Muscle layer of colon (tissue), 2 donors: ENCODE data around the gene AKAP13.

Experiments
- H3K27ac ChIP-seq: one replicate; pipeline ENCODE4 v1.7.0; 2013; ENCODE audit warnings: low read depth, mild to moderate bottlenecking, low read length, moderate library complexity
- H3K27me3 ChIP-seq, 2 donors: one replicate each; pipeline ENCODE4 v1.7.0; 2013; ENCODE audit warnings: low read length in 2 of 2, mild to moderate bottlenecking in 2 of 2; ENCODE audit not compliant: insufficient read depth in 2 of 2, control insufficient read depth in 1 of 2
- H3K36me3 ChIP-seq: one replicate; pipeline ENCODE4 v1.7.0; 2013; ENCODE audit warnings: mild to moderate bottlenecking, low read length; ENCODE audit not compliant: insufficient read depth
- H3K4me1 ChIP-seq: one replicate; pipeline ENCODE4 v1.7.0; 2013; ENCODE audit warnings: mild to moderate bottlenecking, low read length; ENCODE audit not compliant: insufficient read depth
- H3K4me3 ChIP-seq, 2 donors: one replicate each; pipeline ENCODE4 v1.7.0; 2013; ENCODE audit warnings: low read length in 2 of 2, low read depth in 1 of 2, mild to moderate bottlenecking in 1 of 2, moderate library complexity in 1 of 2
- H3K9ac ChIP-seq: one replicate; pipeline ENCODE4 v1.7.0; 2013; ENCODE audit warnings: low read length
- H3K9me3 ChIP-seq: one replicate; pipeline ENCODE4 v1.7.0; 2013; ENCODE audit warnings: mild to moderate bottlenecking, low read length
- donor health status: abdominal sarcoma.
- donor health status: Adenocarcinoma of cecum.

AKAP13 gene

DNA sequence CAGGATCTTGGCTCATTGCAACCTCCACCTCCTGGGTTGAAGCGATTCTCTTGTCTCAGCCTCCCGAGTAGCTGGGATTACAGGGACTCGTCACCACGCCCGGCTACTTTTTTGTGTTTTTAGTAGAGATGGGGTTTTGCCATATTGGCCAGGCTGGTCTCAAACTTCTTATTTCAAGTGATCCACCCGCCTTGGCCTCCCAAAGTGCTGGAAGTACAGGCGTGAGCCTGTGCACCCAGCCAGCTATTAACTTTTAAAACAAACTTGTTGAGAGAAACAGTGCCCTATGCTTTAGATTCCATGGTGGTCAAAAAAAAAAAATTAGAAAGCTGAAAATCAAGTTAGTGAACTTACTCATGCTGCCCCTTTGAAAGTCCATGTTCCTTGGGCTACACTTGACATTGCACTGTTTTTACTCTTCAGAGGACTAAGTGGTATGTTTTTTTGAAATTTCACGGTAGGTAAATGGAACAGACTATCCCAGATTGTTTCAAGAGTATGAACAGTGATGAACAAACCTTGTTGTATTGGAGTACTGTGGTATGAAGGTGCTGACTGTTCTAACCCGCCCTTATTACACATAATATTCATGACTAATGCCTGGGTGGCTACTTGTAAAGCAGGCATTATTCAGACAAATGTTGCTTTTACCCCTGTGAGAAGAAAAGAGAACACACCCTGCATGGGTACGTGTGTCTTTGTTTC, 207.5 kb downstream of the AKAP13 start:
- H3K9ac ChIP-seq, result no peak overlapping the region
- H3K4me1 ChIP-seq, result peaks cover 31% of the 10 kb centered on the region
- H3K36me3 ChIP-seq, result no peaks in the 10 kb centered on the region
- no peaks in the 10 kb centered on the region for H3K9me3 ChIP-seq
- H3K27me3 ChIP-seq, result no peaks in the 10 kb centered on the region
- no peak overlapping the region for H3K4me3 ChIP-seq
- no peak overlapping the region for H3K27ac ChIP-seq

DNA sequence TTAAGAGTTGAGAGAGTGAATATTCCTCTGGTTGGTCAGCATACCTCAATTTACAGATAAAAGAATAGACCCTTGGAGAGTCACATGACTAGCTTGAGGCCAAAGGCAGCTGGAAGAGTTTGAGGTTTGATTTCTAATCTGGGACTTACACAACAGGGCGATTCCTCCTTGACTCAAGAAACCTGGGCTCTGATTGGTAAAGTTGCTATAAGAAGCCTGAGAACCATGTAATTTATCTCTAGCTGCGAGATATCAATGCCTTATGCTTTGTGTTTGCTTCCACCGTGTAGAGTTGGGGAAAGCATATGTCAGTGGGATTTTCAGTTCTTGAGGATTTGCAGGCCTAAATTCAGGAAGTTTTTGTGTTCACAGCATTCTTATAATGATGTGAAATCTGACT, 208.3 kb downstream of the AKAP13 start:
- no peak overlapping the region for H3K27ac ChIP-seq
- H3K4me1 ChIP-seq, result peaks cover 26% of the 10 kb centered on the region
- H3K4me3 ChIP-seq, result no peak overlapping the region
- H3K9me3 ChIP-seq, result no peaks in the 10 kb centered on the region
- H3K9ac ChIP-seq, result no peak overlapping the region
- no peaks in the 10 kb centered on the region for H3K36me3 ChIP-seq
- no peaks in the 10 kb centered on the region for H3K27me3 ChIP-seq

DNA sequence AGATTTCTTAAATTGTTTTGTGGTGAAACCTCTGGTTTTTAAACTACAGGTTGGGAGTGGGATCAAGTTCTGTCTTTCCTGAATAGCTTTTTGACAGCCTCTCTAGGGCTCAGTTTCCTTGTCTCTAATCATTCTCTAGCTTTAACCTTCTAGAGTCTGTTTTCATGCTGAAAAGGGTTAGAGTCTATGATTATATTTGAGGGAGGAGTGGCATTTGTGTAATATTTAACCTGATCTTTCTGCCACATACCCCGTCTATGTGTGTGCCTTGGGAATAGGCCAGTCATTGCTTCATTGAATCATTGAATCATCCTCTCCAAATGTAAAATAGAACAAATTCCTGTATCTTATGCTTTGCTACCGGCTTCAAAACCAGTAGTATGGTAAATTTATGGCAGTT, 209.4 kb downstream of the AKAP13 start:
- no peak overlapping the region for H3K4me3 ChIP-seq
- H3K9me3 ChIP-seq, result no peaks in the 10 kb centered on the region
- no peaks in the 10 kb centered on the region for H3K27me3 ChIP-seq
- H3K36me3 ChIP-seq, result no peaks in the 10 kb centered on the region
- H3K27ac ChIP-seq, result no peak overlapping the region
- H3K9ac ChIP-seq, result no peak overlapping the region
- peaks cover 21% of the 10 kb centered on the region for H3K4me1 ChIP-seq

DNA sequence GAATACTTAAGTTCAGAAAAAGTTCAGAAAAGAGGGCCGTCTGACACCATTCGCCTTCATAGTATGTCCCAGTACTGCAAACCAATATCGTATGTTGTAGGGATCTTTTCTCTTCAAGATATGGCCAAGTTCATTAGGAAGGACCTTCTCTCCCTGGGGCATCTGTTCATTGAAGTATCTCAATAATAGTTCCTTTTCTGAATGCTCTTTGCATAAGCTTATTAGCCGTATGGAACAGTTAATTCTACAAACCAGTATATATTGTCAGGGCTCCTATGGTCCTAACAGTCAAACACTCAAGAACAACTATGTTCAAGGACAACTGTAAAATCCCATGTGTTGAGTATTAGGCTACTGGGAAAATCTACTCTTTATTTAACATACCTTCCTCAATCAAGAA, 211.2 kb downstream of the AKAP13 start:
- Histone ChIP-seq H3K4me1 (peaks cover 21% of the 10 kb centered on the region), H3K27me3 (no peaks in the 10 kb centered on the region), H3K36me3 (no peaks in the 10 kb centered on the region), H3K4me3 (no peak overlapping the region), H3K27ac (no peak overlapping the region), H3K9ac (no peak overlapping the region), H3K9me3 (no peaks in the 10 kb centered on the region)

DNA sequence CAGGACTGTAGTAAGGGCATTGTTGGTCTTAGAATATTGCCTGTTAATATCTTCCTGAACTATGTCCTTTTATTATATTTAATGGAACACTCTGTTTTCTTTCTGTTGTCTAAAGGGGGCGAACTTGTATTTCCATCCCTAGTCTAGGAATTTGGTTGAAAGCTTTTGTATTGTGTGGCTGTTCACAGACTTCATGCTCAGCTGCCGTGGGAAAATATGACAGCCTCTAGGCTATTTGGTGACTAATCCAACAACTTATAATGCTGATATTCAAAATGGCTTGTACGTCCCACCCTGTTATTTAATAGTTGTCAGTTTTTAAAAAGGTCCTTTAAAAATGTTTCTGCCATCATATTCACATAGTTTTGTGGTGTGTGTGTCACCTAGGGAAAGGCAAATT, 211.7 kb downstream of the AKAP13 start:
- no peak overlapping the region for H3K4me3 ChIP-seq
- H3K36me3 ChIP-seq, result no peaks in the 10 kb centered on the region
- H3K9ac ChIP-seq, result no peak overlapping the region
- H3K27me3 ChIP-seq, result no peaks in the 10 kb centered on the region
- peaks cover 21% of the 10 kb centered on the region for H3K4me1 ChIP-seq
- no peak overlapping the region for H3K27ac ChIP-seq
- no peaks in the 10 kb centered on the region for H3K9me3 ChIP-seq

DNA sequence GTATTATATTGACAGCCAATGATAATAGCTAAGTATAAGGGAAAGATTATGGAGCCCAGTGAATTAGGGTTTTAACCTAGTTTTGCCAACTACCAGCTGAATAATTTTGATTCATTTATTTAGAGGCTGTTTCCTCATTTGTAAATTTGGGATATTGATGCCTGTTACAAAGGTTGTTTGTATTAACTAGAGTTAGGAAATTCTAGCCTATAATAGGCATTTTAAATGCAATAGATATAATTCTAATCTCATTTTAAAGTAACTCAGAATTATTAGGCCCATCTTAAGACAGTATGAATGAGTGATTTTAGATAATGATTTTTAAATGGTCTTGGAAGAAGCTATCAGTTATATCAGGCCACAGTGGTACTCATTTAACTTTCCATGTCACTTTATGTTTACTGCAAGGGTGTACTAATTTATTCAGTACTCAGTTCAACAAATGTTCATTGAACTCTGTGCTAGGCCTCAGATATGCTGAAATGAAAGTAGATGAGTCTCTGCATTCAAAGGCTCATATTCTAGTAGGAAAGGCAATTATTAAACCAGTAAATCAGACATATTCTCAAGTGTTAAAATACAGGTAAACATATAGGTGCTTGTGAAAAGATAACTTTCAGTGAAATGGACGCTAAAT, 213.5 kb downstream of the AKAP13 start:
- no peak overlapping the region for H3K27ac ChIP-seq
- no peak overlapping the region for H3K9ac ChIP-seq

DNA sequence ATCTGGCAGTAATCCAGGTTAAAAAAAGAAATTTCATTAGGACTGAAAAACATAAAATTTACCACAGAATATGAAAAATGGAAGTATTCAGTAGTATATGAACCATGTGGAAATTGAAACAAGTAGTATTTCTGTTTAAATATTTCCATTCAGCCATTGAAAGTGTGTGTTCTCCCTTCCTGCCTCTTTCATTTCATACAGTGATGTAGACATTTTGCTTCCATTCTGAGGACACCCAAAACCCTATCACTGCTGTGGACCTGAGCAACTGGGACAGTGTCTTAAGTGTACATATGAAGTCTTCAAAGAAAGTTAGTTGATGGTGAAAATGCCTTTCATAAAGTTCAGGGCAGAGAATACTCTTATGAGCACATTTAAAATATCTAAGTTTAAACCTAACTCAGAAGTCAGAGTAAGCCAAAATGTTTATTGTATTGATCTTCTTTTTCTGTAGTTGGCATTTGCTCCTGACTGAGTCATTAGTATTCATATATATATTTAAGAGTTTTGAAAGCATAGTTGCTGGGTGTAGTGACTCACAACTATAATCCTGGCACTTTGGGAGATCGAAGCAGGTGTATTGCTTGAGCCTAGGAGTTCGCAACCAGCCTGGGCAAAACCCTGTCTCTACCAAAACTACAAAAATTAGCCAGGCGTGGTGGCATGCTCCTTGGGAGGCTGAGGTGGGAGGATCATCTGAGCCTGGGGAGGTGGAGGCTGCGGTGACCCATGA, 215.6 kb downstream of the AKAP13 start:
- no peak overlapping the region for H3K9ac ChIP-seq
- H3K27me3 ChIP-seq, result no peaks in the 10 kb centered on the region
- H3K4me1 ChIP-seq, result peaks cover 19% of the 10 kb centered on the region
- no peak overlapping the region for H3K4me3 ChIP-seq
- no peaks in the 10 kb centered on the region for H3K36me3 ChIP-seq
- no peaks in the 10 kb centered on the region for H3K9me3 ChIP-seq
- H3K27ac ChIP-seq, result no peak overlapping the region

More for the DNA sequence above, 213.5 kb downstream of the AKAP13 start:
- Histone ChIP-seq H3K27me3 (no peaks in the 10 kb centered on the region), H3K9me3 (no peaks in the 10 kb centered on the region), H3K4me1 (peaks cover 26% of the 10 kb centered on the region), H3K4me3 (no peak overlapping the region), H3K36me3 (no peaks in the 10 kb centered on the region)

DNA sequence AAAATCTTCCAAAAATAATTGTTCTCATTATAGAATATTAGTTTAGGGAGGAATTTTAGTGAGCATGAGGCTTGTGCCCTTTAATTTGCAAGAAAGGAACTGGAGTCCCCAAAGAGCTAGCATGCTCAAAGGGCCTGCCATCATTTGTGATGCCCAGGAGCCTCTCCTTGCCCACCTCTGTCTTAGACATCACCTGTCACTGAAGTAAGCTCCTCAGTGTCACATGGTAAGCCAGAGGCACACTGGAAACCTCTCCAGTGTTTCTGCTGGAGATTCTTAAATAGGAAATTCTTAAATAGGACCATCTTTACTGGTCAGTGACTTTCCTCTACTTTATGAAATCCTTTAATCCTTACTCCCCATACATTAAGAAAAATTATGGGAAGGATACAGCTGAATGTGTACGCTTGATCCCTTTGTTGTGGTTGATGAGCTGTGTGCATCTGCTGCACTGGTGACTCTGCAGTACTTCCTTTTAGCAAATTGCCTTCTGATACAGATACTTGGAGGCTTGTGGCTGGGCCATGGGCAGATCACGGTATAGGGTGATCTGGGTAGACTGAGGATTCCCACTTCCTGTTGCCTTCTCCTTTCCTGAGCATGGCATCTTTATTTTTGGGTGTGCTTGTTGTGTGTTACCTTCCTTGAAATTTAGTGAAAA, 216.9 kb downstream of the AKAP13 start:
- Histone ChIP-seq H3K4me1 (peaks cover 18% of the 10 kb centered on the region), H3K27ac (no peak overlapping the region), H3K9ac (no peak overlapping the region), H3K9me3 (no peaks in the 10 kb centered on the region), H3K4me3 (no peak overlapping the region), H3K27me3 (no peaks in the 10 kb centered on the region), H3K36me3 (no peaks in the 10 kb centered on the region)

DNA sequence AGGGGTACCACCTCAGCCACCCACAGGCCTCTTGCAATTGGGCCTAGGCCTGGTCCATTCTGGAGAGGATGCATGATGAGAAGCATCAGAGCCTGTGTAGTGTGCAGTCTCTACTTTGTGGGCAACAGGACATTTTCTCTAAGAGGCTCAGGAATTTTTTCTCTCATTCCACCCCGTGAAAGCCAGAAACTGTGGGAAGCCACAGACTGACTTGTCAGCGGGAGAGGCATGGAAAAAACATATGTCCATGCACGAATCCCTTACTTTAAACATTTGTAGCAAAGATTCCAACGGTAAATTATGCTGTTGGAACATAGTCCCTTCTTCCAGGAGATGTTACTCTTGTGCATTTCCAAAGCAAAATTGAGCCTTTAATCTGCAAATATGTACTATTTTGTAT, 217.8 kb downstream of the AKAP13 start:
- no peak overlapping the region for H3K27ac ChIP-seq
- no peak overlapping the region for H3K4me3 ChIP-seq
- peaks cover 15% of the 10 kb centered on the region for H3K4me1 ChIP-seq
- no peaks in the 10 kb centered on the region for H3K36me3 ChIP-seq
- no peaks in the 10 kb centered on the region for H3K9me3 ChIP-seq
- no peak overlapping the region for H3K9ac ChIP-seq
- no peaks in the 10 kb centered on the region for H3K27me3 ChIP-seq

DNA sequence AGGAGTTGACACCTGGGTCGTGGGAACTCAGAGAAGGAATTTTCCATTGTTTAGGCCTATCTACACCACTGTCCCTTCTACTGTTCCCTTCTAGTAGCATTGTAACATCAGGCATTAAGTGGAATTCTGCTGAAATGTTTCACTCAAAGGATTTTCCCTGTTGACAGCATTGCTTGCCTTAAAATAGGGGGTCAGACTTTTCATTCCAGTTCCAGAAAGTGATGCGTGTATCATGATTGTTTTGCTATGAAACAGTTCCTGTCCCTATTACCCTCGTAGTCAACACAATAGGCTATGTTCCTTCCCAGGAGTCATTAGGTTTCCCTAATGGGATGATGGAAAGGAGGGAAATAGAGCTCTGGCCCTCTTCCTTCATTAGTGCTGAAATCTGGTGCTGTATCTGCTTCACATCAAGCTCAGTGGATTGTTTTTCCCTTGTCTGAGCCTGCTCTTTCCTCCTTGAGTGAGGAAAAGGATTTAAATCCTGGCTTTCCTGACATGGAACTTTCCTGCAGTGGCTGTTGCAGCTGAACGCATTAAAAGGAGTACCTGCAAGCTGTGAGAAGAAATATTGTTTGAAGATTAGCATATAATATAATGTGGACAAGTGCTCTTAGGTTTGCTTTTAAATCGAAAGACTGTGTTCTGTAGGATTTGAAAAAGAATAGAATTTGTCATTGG, 218.5 kb downstream of the AKAP13 start:
- no peaks in the 10 kb centered on the region for H3K9me3 ChIP-seq
- no peak overlapping the region for H3K4me3 ChIP-seq
- H3K36me3 ChIP-seq, result no peaks in the 10 kb centered on the region
- H3K27ac ChIP-seq, result no peak overlapping the region
- no peaks in the 10 kb centered on the region for H3K27me3 ChIP-seq
- H3K9ac ChIP-seq, result no peak overlapping the region
- peaks cover 15% of the 10 kb centered on the region for H3K4me1 ChIP-seq

DNA sequence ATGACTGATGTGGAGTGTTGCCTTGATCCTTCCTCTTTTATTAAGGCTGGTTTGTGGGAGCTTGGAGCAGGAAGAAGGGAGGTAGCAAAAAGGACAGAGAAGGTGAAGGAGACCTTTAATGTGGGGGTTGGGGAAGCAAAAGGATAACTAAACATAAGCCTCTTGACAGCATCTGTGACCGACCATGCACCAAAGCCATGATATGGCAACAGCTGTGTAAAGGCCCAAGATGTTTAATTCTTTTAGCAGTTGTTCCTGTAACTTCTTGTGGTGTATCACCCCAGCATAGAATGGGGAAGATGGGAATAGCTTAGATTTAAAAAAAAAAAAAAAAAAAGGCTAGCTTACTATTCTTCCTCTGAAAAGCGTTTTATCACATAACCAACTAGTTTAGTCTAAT, 219.6 kb downstream of the AKAP13 start:
- H3K4me1 ChIP-seq, result peaks cover 15% of the 10 kb centered on the region
- no peak overlapping the region for H3K9ac ChIP-seq
- no peak overlapping the region for H3K27ac ChIP-seq
- H3K9me3 ChIP-seq, result no peaks in the 10 kb centered on the region
- no peaks in the 10 kb centered on the region for H3K27me3 ChIP-seq
- H3K4me3 ChIP-seq, result no peak overlapping the region
- H3K36me3 ChIP-seq, result no peaks in the 10 kb centered on the region
